PFSK-1 (cell line): ENCODE measurements around the gene WFDC11.

ENCODE experiments used
- POLR2AphosphoS5 ChIP-seq: IDR thresholded peaks from 2 replicates; pipeline ENCODE4 v1.6.1; 2012; ENCODE audit warnings: low read depth, mild to moderate bottlenecking, control low read depth, low read length, moderate library complexity
- REST ChIP-seq, 2 experiments: IDR thresholded peaks; 2 replicates each; pipeline versions ENCODE4 v1.6.1 to v1.8.0; 2011 to 2012; ENCODE audit warnings: low read depth in 2 of 2, low read length in 2 of 2, control low read depth in 1 of 2, inconsistent platforms in 1 of 2, mild to moderate bottlenecking in 1 of 2, moderate library complexity in 1 of 2; ENCODE audit not compliant: insufficient read depth in 1 of 2
- SIN3A ChIP-seq: IDR thresholded peaks from 2 replicates; pipeline ENCODE4 v1.6.1; 2012; ENCODE audit warnings: mild to moderate bottlenecking, low read length, moderate library complexity, borderline replicate concordance; ENCODE audit not compliant: insufficient read depth
- TAF1 ChIP-seq: IDR thresholded peaks from 2 replicates; pipeline ENCODE4 v1.6.1; 2012; ENCODE audit warnings: low read length, control low read depth, borderline replicate concordance; ENCODE audit not compliant: insufficient read depth

GRCh38 chr20:45679650-45680049, 9.6 kb upstream of the WFDC11 start:
- TF ChIP-seq POLR2AphosphoS5 (no peak), TAF1 (no peak), SIN3A (no peak), REST (IDR thresholded peaks at IDR 0.05; ENCODE audit: insufficient read depth in 1 of 2, low read depth in 2 of 2, low read length in 2 of 2) (no peak)
